Muscle layer of colon (tissue), 2 donors: ENCODE data around the gene ASIC2.

ENCODE experiments used
- H3K27ac ChIP-seq: one replicate; pipeline ENCODE4 v1.7.0; 2013; ENCODE audit warnings: low read depth, mild to moderate bottlenecking, low read length, moderate library complexity
- H3K27me3 ChIP-seq, 2 donors: one replicate each; pipeline ENCODE4 v1.7.0; 2013; ENCODE audit warnings: low read length in 2 of 2, mild to moderate bottlenecking in 2 of 2; ENCODE audit not compliant: insufficient read depth in 2 of 2, control insufficient read depth in 1 of 2
- H3K36me3 ChIP-seq: one replicate; pipeline ENCODE4 v1.7.0; 2013; ENCODE audit warnings: mild to moderate bottlenecking, low read length; ENCODE audit not compliant: insufficient read depth
- H3K4me1 ChIP-seq: one replicate; pipeline ENCODE4 v1.7.0; 2013; ENCODE audit warnings: mild to moderate bottlenecking, low read length; ENCODE audit not compliant: insufficient read depth
- H3K4me3 ChIP-seq, 2 donors: one replicate each; pipeline ENCODE4 v1.7.0; 2013; ENCODE audit warnings: low read length in 2 of 2, low read depth in 1 of 2, mild to moderate bottlenecking in 1 of 2, moderate library complexity in 1 of 2
- H3K9ac ChIP-seq: one replicate; pipeline ENCODE4 v1.7.0; 2013; ENCODE audit warnings: low read length
- H3K9me3 ChIP-seq: one replicate; pipeline ENCODE4 v1.7.0; 2013; ENCODE audit warnings: mild to moderate bottlenecking, low read length
- donor health status: abdominal sarcoma.
- donor health status: Adenocarcinoma of cecum.

The ASIC2 gene

DNA sequence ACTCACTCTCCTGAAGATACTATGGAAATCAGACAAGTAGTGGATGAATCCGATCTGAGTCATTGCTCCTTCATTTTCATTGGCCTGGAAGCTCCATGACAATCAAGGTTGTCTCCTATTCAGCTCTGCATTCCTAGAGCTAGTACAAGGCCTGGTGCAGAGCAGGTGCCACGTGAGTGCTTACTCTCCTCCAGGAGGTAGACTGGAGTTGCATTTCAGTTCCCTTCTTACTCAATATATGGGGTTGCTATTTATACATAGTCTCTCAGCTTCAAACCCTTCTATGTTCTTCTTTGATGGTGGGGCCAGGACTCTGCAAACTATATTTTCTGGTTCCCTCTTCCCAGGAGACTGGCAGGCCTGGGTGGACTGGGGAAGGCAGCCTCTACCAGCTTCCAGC, 148.3 kb downstream of the ASIC2 start:
- no peak overlapping the region for H3K4me3 ChIP-seq
- no peaks in the 10 kb centered on the region for H3K4me1 ChIP-seq
- H3K27ac ChIP-seq, result no peak overlapping the region
- H3K9ac ChIP-seq, result no peak overlapping the region
- no peaks in the 10 kb centered on the region for H3K36me3 ChIP-seq
- no peaks in the 10 kb centered on the region for H3K27me3 ChIP-seq
- no peaks in the 10 kb centered on the region for H3K9me3 ChIP-seq

DNA sequence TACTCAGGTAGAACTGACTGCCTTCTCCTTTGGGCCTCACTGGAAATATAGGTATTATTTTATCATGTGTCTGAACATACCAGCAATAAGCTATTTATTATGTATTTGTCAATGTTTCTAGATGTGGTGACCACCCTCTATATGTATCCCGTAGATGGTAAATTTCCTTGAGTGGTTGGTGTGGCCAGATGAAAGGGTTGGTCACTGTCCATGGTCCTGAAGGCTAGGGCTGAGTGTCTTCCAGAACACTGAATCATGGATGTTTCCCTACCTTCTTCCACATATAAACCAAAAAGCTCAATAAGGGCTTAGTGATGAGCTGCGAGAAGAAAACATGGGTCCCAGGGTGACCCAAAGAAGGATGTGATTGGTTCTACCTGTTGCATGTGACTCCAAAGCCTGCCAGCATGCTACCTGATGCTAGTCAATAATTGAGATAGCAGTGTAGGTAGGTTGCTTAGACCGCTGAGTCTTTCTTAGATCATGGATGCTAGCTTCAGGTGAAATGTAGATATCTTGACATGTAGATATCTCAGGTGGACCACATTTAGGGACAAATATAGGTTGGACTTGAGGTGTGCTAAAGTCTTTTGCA, 150.3 kb downstream of the ASIC2 start:
- Histone ChIP-seq H3K27me3 (no peaks in the 10 kb centered on the region), H3K9ac (no peak overlapping the region), H3K9me3 (no peaks in the 10 kb centered on the region), H3K36me3 (no peaks in the 10 kb centered on the region), H3K27ac (no peak overlapping the region), H3K4me3 (no peak overlapping the region), H3K4me1 (no peaks in the 10 kb centered on the region)

DNA sequence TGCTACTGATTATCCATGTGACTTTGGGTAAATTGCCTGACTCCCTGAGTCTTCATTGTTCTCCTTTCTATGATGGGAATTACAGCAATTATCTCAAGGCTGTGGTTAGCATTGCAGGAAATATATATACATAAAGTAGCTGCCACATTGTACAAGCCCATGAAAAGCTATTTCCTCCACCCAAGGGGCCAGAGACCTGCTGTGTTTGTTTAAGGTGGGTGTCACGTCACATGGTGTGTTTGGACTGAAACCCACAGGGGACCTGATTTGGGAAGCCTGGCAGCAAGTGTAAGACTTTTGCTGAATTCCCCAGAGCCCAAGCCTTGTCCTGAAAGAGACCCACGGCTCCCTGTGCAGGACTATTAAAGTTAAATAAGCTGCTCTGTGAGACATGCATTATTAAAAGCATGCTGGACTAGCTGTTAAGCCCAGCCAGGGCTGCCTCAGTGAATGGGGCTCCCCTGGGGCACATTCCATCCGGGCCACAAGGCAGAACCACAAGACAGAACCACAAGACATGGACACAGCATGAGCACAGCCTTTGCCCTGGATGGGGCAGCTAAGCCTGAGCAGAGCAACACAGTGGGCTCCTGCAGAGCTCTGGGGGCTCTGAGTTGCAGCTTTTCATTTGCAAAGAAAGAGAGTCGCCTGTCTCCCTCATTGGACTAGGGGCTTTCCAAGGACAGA, 152.5 kb downstream of the ASIC2 start:
- Histone ChIP-seq H3K9me3 (no peaks in the 10 kb centered on the region), H3K36me3 (no peaks in the 10 kb centered on the region), H3K4me3 (no peak overlapping the region), H3K9ac (no peak overlapping the region), H3K4me1 (no peaks in the 10 kb centered on the region), H3K27me3 (no peaks in the 10 kb centered on the region), H3K27ac (no peak overlapping the region)

DNA sequence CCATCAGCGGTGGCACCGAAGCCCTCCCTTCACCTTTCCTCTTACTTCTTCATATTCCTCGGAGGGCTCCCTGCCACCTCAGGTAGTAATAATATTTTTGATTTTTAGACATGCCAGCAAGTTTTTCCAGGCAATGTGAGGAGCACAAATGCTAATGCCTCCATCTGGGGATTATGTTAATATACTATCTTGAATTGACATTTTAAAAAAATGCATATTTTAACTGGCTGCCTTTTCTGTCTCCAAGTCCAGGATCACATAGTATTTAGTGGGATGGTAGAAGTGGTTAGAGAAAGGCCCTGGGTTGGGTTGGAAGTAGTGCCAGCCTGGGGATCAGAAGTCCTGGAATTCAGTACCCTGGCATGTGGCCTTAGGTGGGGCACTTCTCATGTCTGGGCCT, 154.5 kb downstream of the ASIC2 start:
- H3K4me1 ChIP-seq, result no peaks in the 10 kb centered on the region
- no peaks in the 10 kb centered on the region for H3K27me3 ChIP-seq
- no peak overlapping the region for H3K9ac ChIP-seq
- no peaks in the 10 kb centered on the region for H3K36me3 ChIP-seq
- no peak overlapping the region for H3K4me3 ChIP-seq
- H3K9me3 ChIP-seq, result no peaks in the 10 kb centered on the region
- H3K27ac ChIP-seq, result no peak overlapping the region

DNA sequence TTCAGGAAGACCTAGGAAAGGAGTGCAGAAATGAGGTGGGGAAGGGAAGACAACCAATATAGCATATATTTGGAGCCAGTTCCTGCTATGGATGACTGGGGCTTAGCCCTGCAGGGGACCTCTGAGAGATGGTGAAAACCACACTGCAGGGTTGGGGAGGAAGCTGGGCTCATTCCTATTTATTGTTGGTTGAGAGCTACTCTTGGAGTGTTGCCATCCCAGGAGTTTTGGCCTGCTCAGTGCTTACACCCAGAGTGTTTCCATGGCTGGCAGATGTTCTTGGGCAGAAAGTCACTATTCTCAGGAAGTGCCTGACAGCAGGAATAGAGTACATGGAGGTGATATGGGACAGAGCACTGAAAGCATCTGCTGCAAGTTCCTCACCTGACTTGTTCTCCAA, 155.7 kb downstream of the ASIC2 start:
- Histone ChIP-seq H3K36me3 (no peaks in the 10 kb centered on the region), H3K27me3 (no peaks in the 10 kb centered on the region), H3K27ac (no peak overlapping the region)

DNA sequence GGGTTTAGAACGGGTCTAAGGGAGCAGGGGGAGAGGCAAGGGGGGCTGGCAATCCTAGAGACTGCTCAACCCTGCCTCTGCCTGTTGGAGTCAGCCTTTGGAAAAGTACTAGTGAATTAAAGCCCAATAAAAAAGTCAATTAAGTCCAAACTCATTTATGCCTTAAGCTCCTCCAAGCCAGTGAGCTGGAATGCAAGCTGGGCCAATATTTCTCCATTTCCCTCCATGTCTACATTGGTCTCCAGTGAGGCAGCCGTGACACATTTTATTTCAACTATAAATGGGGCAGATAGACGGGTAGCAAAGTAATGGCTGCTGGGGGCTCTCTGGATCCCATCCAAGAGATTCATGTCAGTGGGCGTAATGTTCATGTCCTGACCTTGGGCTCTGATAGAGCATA, 157.4 kb downstream of the ASIC2 start:
- Histone ChIP-seq H3K4me3 (no peak overlapping the region), H3K27me3 (no peaks in the 10 kb centered on the region)

More for the DNA sequence above, 155.7 kb downstream of the ASIC2 start:
- Histone ChIP-seq H3K4me3 (no peak overlapping the region), H3K9ac (no peak overlapping the region), H3K9me3 (no peaks in the 10 kb centered on the region), H3K4me1 (no peaks in the 10 kb centered on the region)

DNA sequence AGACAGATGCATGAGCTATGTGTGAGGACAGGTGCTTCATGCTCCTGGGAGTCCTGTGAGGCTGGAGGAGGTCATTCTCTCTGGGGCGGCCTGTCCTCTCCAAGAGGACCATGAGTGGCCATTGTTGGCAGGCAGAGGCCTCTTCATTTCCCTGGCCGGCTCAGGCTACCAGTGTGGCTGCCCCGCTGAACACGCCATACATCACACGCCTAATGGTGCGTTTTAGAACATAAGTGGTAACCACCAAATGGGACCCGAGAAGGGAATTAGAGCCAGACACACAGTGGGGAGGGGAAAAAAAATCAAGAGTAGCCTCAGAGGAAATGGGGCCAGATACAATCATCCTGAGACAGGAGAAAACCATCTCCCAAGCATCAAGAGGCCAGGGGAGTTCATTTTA, 161.5 kb downstream of the ASIC2 start:
- Histone ChIP-seq H3K4me3 (no peak overlapping the region), H3K9ac (no peak overlapping the region), H3K36me3 (no peaks in the 10 kb centered on the region), H3K27ac (no peak overlapping the region), H3K4me1 (no peaks in the 10 kb centered on the region), H3K9me3 (no peaks in the 10 kb centered on the region), H3K27me3 (no peaks in the 10 kb centered on the region)

More for the DNA sequence above, 157.4 kb downstream of the ASIC2 start:
- H3K36me3 ChIP-seq, result no peaks in the 10 kb centered on the region
- H3K9ac ChIP-seq, result no peak overlapping the region
- H3K9me3 ChIP-seq, result no peaks in the 10 kb centered on the region
- H3K4me1 ChIP-seq, result no peaks in the 10 kb centered on the region
- H3K27ac ChIP-seq, result no peak overlapping the region

DNA sequence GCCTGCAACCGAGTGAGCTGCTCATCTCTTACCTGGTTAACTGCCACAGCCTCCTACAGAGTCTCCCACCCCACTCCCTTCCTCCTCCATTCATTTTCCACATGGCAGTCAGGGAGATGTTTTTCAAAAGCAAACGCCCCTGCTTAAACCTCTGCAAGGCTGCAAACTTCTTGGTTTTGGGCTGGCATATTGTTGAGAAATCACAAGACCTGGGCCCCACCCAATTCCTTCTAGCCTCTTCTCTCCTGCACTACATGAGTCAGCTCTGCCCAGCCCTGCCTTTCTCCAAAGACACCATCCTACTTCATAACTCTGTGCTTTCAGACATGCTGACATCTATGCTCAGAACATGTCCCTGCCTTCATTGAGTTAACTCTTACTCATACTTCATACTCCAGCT, 165.4 kb downstream of the ASIC2 start:
- no peaks in the 10 kb centered on the region for H3K27me3 ChIP-seq

DNA sequence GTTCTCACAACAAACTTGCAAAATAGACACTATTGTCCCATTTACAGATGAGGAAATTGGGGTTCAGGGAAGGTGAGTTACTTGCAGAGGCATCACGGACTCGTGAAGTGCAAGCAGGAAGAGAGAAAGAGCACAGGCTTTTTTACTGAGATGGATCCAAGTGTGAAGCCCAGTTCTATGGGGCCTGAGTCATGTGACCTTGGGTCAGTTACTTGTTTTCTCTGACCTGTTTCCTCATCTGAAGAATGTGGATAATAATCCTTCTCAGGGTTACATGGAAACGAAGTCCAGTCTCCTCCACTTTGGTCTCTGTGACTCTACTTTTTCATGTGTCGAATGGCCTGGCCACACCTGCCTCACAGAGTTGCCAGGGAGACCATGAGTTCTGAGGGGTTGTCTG, 167.0 kb downstream of the ASIC2 start:
- Histone ChIP-seq H3K9me3 (no peaks in the 10 kb centered on the region), H3K36me3 (no peaks in the 10 kb centered on the region), H3K9ac (no peak overlapping the region), H3K27ac (no peak overlapping the region), H3K4me1 (no peaks in the 10 kb centered on the region), H3K27me3 (no peaks in the 10 kb centered on the region), H3K4me3 (no peak overlapping the region)

More for the DNA sequence above, 165.4 kb downstream of the ASIC2 start:
- Histone ChIP-seq H3K36me3 (no peaks in the 10 kb centered on the region), H3K27ac (no peak overlapping the region), H3K9ac (no peak overlapping the region), H3K9me3 (no peaks in the 10 kb centered on the region), H3K4me3 (no peak overlapping the region), H3K4me1 (no peaks in the 10 kb centered on the region)

DNA sequence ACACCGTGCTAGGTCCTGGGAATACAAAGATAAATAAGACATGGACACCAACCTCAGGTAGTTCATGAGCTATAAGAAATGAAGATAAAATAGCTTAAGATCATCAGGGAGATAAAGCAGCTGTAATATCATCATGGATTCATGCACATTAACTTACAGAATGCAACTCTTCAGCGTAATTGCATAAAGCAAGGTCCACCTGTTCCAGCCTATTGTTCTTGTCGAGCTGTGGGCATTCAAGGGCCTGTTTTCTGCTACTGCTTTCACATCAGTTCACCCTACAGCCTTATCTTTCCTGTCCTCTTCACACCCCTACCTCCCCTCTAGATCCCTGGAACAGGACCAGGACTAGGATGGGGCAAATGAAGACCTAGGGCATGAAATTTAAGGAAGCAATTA, 167.5 kb downstream of the ASIC2 start:
- no peaks in the 10 kb centered on the region for H3K4me1 ChIP-seq
- H3K27me3 ChIP-seq, result no peaks in the 10 kb centered on the region
- H3K9ac ChIP-seq, result no peak overlapping the region
- H3K9me3 ChIP-seq, result no peaks in the 10 kb centered on the region
- H3K27ac ChIP-seq, result no peak overlapping the region
- no peaks in the 10 kb centered on the region for H3K36me3 ChIP-seq
- no peak overlapping the region for H3K4me3 ChIP-seq

DNA sequence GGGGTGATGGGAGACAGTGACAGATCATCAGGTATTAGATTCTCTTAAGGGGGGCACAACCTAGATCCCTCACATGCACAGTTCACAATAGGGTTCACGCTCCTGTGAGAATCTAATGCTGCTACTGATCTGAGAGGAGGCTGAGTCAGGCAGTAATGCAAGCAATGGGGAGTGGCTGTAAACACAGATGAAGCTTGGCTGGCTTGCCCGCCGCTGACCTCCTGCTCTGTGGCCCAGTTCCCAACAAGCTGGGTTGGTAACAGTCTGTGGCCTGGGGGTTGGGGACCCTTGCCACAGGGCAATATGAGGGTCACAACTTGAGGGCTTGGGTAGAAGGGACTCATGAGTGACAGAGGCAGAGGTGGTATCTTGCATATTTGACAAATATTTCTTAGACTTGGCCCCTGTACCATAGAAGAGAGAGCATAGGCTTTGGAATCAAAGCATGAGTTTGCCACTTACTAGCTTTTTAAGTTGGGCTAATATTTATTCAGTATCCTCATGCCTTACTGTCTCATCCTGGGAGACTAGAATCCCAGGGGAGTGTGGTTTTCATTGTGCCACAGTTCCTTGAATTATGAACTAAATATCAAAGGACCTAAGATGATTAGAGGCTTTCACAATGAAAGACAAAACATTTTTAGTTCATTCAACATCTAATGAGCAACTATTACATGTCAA, 168.1 kb downstream of the ASIC2 start:
- Histone ChIP-seq H3K27ac (no peak overlapping the region), H3K36me3 (no peaks in the 10 kb centered on the region), H3K9me3 (no peaks in the 10 kb centered on the region), H3K9ac (no peak overlapping the region), H3K4me3 (no peak overlapping the region), H3K27me3 (no peaks in the 10 kb centered on the region), H3K4me1 (no peaks in the 10 kb centered on the region)
